IPS-18c (cell line): Measurements from ENCODE around the gene MYLK.
"Not testable (repeated sequence)": the region's sequence is repeated elsewhere in the genome, so short reads cannot be mapped to it uniquely, and the experiment has no call there.

Experiments
- H3K4me3 ChIP-seq: 2 replicates; pipeline ENCODE4 v1.7.0; 2013; ENCODE audit warnings: low read depth, mild to moderate bottlenecking, low read length, moderate library complexity; ENCODE audit not compliant: insufficient read depth
- H3K9me3 ChIP-seq: one replicate; pipeline ENCODE4 v1.6.1; 2013; ENCODE audit warnings: mild to moderate bottlenecking, low read length, moderate library complexity; ENCODE audit not compliant: control insufficient read depth, insufficient read depth

The MYLK gene

DNA sequence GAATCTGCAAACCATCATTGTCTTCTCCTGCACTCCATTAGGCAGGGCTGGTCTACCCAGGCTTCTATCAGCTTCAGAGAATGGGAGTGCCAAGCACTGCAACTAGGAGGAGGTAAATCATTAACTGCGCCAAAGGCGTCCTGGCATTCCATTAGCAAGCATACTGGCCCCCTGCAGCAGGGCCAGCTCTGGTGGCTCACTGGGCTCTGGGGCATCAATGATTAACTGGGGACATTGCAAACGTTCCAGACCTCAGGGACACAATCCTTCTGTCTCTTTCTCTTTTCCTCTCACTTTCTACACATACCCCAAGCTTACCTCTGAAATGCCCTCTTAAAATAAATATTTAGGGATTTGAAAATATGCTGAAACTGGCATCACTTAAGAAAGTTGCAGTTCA lies 129.0 kb downstream of the MYLK start:
- Histone ChIP-seq H3K9me3 (no peaks in the 10 kb centered on the region), H3K4me3 (no peak overlapping the region)

DNA sequence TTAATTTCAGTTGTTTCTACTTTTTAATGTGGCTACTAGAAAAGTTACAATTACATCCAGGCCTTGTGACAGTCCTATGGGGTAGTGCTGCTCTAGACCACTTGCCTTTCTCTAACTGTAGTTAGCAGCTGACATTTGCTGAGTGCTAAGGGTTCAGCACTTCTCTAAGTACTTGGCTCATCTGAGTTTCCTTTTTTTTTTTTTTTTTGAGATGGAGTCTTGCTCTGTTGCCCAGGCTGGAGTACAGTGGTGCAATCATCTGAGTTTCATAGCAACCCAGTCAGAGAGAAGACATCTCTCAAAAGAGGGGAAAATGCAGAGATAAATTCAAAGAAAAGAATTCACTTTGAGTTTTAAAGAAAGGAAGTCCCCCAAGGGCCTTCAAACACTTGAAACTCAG lies 130.8 kb downstream of the MYLK start:
- H3K9me3 ChIP-seq: no peaks in the 10 kb centered on the region
- H3K4me3 ChIP-seq: no peak overlapping the region

DNA sequence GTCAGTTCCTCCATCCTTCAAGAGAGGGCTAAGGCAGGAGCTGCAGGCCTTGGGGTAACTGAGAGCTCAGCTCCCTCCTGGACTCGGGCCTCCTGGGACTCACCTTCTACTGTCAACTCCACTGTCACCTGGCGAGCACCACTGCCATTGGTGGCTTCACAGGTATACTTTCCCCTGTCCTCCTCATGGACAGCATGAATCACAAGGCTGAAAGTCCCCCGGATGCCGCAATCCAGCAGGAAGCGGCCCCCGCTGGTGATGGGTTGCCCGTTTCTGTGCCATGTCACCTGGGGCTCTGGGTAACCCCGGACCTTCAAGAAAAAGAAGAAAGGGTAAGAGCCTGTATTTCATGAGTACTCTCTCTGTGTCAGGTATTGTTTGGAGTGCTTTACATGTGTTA lies 131.9 kb downstream of the MYLK start:
- no peaks in the 10 kb centered on the region for H3K9me3 ChIP-seq
- no peak overlapping the region for H3K4me3 ChIP-seq

GRCh38 chr3:123751433-123751832 lies 132.7 kb downstream of the MYLK start:
- Histone ChIP-seq H3K4me3 (no peak overlapping the region), H3K9me3 (no peaks in the 10 kb centered on the region)

DNA sequence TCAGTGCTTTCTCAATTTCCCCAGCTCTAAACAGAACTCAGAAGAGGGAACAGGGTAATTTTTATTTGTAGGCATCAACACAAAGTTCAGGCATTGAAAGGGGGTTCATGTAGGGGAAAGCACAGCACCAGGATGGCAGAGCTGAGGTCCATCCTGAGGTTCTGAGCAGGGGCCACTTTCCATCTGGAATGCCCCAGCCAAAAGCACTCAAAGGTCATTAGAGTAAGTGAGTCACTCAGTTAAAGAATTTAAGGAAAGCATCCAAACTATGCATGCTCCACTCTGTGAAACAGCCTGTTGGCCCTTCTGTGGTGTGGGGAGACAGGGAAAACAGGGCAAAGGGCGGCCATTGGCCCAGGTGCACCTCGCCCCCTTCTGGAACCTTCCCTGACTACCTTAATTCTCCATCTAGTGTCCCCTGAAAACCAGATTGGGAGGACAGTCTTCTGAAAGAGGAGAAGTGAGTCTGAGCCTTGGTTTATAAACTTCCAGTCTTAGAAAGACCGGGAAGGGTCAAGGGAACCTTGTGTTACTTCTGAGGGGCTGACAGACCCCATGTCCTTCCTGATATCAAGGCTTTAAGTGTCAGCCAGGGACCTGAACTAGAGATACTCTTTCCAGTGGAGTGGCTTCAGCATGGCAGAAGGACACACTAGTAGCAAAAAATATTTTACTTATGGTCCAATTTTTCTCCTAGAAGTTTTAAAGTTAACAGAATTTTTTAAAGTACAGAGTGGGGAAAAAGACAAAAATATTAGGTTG lies 133.3 kb downstream of the MYLK start:
- no peaks in the 10 kb centered on the region for H3K9me3 ChIP-seq
- H3K4me3 ChIP-seq: no peak overlapping the region

GRCh38 chr3:123750209-123750608 lies 133.9 kb downstream of the MYLK start:
- Histone ChIP-seq H3K9me3 (no peaks in the 10 kb centered on the region), H3K4me3 (no peak overlapping the region)

DNA sequence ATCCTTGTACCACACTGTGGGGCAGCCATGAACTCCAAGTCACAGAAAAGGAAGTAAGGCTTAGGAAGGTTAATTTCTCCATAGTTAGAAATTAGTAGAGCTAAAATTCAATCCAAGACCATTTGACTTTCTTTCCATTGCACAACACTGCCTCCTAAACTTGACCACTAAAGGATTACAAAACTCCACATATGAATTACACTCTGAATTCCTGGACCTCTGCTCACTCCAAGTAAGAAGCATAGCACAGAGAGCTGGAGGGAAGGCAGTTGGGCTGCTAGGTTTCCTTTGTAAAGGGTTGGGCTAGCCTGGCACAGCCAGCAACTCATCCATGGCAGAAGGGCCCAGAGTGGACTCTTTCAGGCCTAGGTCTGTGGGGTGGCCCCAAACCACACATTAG lies 134.4 kb downstream of the MYLK start:
- H3K9me3 ChIP-seq: no peaks in the 10 kb centered on the region
- no peak overlapping the region for H3K4me3 ChIP-seq

GRCh38 chr3:123745184-123745855 lies 138.8 kb downstream of the MYLK start:
- H3K9me3 ChIP-seq: no peaks in the 10 kb centered on the region
- no peak overlapping the region for H3K4me3 ChIP-seq

GRCh38 chr3:123744064-123744463 lies 140.1 kb downstream of the MYLK start:
- Histone ChIP-seq H3K4me3 (no peak overlapping the region), H3K9me3 (no peaks in the 10 kb centered on the region)

DNA sequence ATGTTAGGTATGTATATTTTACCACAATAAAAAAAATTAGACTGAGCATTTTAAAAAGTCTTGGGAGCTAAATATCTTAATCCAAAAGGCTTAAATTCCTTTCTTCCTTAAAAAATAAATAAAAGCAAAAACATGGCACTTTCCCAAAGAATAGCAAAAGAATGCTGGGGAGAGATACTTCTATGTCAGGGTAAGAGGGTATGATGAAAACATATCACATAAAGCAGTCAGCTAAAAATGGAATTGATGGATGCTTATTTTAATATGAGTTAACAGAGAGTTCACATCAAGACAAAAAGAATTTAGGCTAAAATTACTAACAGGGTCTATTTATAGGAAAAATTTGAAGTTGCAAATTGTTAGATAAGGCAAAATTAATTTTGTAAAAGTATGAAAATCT lies 141.0 kb downstream of the MYLK start:
- Histone ChIP-seq H3K4me3 (no peak overlapping the region), H3K9me3 (no peaks in the 10 kb centered on the region)

DNA sequence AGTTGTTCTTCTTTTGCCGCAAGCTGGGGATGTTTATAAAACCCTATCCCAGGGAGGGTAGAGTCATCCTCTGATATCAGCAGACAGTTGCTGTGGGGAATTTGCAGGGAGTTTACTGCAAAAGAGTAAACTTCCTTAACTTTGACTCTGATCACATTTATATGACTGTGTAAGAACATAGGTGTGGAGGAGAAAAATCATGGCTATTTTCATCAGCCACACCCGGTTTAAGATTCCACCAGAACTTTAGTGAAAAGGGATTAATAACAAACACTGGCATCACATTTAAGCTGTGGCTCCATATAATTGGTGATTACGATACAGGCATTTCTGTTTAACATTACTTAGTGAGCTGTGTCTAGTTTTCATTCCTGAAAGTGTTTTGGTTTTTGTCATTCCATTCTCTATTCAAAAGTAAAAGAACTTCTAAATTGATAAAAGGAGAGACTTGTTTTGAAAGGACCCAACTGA lies 143.1 kb downstream of the MYLK start:
- no peaks in the 10 kb centered on the region for H3K9me3 ChIP-seq
- H3K4me3 ChIP-seq: no peak overlapping the region

- no peak overlapping the region for H3K4me3 ChIP-seq
- no peaks in the 10 kb centered on the region for H3K9me3 ChIP-seq
Measured at GRCh38 chr3:123740391-123740822, 143.7 kb downstream of the MYLK start.

DNA sequence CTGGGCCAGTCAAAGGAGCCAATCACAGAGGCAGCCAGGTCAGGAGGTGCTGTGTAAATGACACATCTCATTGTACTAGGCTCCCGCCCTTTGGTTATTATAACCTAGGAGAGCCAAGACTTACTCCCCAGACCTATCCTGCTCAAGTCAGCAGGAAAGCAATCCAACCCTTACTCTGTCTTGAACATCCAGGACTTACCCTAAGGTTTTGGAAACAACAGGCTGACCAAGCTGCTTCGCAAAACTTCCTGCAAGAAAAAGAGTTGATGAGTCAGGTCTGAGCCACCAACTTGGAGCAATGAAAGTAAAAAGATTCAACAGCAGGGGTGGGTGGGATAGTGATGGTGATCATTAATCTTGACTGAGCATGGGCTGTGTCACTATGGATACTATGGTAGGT lies 144.4 kb downstream of the MYLK start:
- H3K9me3 ChIP-seq: no peaks in the 10 kb centered on the region
- H3K4me3 ChIP-seq: no peak overlapping the region

GRCh38 chr3:123739106-123739505 lies 145.0 kb downstream of the MYLK start:
- Histone ChIP-seq H3K4me3 (no peak overlapping the region), H3K9me3 (no peaks in the 10 kb centered on the region)

GRCh38 chr3:123738522-123738921 lies 145.6 kb downstream of the MYLK start:
- H3K9me3 ChIP-seq, H3K4me3 ChIP-seq: not testable (repeated sequence)

DNA sequence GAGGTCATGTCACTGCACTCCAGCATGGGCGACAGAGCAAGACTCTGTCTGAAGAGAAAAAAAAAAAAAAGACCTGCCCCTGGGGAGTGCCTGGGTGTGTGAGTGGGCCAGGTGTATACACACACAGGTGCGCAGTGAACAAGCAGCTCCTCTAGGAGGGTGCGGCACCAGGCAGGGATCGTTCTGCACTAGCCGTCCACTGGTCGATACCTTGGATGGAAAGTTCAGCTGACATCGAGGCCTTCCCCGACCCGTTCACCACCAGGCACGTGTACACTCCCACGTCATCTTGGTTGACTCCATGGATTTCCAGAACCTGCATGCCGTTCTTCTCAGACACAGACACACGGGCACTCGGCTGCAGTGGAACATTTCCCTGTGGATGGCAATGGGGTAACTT lies 147.0 kb downstream of the MYLK start:
- no peaks in the 10 kb centered on the region for H3K9me3 ChIP-seq
- H3K4me3 ChIP-seq: no peak overlapping the region

- H3K4me3 ChIP-seq: no peak overlapping the region
- H3K9me3 ChIP-seq: no peaks in the 10 kb centered on the region
Measured at GRCh38 chr3:123735456-123735855, 148.7 kb downstream of the MYLK start.

DNA sequence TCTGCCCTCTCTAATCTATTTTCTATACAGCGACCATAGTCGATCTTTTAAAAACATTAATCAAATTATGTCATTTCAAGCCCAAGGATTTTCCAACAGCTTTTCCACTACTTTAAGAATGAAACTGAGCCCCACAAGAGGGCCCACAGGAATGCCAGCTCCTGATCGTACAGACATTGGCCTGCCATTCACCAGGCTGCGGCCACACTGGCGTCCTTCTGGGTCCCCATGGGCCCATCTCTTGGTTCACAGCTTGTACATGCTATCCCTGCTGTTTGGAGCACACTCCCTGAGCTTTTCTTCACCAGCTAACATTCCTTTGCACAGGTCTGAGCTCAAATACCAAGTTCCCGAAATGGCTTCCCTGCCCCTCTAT lies 149.6 kb downstream of the MYLK start:
- no peaks in the 10 kb centered on the region for H3K9me3 ChIP-seq

More for the DNA sequence above, 149.6 kb downstream of the MYLK start:
- no peak overlapping the region for H3K4me3 ChIP-seq
